Measurements from ENCODE around the gene GABRG3.

DNA sequence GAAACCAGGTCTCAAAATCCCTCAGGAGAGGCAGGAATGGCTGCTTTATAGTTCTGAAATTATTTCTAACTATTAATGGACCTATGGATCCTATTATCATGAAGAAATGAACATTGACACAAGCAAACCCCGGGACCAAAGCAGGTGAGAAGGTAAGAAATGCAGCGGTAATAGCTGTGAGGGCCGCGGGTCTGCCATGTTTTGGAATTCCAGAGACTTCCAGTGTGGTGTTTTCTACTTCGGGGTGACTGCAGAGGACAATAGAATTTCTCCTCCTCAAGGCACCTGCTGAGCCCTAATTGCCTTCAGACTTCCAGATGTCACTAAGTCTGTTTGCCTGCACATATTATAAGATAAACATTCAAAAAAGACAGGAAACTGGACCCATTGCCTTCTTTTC, 437.4 kb downstream of the GABRG3 start:
- TF ChIP-seq, protein P1, sequence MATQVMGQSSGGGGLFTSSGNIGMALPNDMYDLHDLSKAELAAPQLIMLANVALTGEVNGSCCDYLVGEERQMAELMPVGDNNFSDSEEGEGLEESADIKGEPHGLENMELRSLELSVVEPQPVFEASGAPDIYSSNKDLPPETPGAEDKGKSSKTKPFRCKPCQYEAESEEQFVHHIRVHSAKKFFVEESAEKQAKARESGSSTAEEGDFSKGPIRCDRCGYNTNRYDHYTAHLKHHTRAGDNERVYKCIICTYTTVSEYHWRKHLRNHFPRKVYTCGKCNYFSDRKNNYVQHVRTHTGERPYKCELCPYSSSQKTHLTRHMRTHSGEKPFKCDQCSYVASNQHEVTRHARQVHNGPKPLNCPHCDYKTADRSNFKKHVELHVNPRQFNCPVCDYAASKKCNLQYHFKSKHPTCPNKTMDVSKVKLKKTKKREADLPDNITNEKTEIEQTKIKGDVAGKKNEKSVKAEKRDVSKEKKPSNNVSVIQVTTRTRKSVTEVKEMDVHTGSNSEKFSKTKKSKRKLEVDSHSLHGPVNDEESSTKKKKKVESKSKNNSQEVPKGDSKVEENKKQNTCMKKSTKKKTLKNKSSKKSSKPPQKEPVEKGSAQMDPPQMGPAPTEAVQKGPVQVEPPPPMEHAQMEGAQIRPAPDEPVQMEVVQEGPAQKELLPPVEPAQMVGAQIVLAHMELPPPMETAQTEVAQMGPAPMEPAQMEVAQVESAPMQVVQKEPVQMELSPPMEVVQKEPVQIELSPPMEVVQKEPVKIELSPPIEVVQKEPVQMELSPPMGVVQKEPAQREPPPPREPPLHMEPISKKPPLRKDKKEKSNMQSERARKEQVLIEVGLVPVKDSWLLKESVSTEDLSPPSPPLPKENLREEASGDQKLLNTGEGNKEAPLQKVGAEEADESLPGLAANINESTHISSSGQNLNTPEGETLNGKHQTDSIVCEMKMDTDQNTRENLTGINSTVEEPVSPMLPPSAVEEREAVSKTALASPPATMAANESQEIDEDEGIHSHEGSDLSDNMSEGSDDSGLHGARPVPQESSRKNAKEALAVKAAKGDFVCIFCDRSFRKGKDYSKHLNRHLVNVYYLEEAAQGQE (IDR thresholded peaks at IDR 0.05; ENCODE audit: insufficient read depth in 1 of 2, low read depth in 2 of 2, low read length in 2 of 2) = no peak
- TF ChIP-seq TAF1 (IDR thresholded peaks at IDR 0.05; ENCODE audit: borderline replicate concordance, insufficient read depth, low read length) (no peak), SIN3A (IDR thresholded peaks at IDR 0.05; ENCODE audit: borderline replicate concordance, insufficient read depth, low read length) (no peak)

All from PFSK-1 (cell line).